Smooth muscle cell of the brain vasculature (primary cell): Measurements from ENCODE around the gene CD34.

Experiments
- DNase-seq: peaks from one replicate; pipeline ENCODE4 v3.0.0-alpha.2; 2012; ENCODE audit warnings: low read depth, low spot score

CD34 gene

DNA sequence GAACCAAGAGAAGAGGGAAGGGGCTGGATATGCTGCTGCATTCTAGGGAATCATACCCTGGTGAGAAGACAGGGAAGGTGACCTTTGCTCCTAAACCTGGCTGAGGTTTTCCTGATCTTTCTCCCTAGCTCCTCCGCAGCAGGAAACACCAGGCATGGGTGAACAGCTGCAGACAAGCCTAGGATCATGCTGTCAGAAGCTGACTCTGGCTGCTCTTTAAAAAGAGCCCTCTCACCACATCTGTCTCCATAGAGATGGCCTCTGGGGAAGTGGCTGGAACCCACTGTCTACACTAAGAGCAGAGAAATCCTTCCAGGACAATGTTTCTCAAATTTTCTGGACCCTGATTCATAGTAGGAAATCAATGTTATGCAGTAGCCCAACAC lies 57.6 kb downstream of the CD34 start:
- DNase-seq, result no peak

DNA sequence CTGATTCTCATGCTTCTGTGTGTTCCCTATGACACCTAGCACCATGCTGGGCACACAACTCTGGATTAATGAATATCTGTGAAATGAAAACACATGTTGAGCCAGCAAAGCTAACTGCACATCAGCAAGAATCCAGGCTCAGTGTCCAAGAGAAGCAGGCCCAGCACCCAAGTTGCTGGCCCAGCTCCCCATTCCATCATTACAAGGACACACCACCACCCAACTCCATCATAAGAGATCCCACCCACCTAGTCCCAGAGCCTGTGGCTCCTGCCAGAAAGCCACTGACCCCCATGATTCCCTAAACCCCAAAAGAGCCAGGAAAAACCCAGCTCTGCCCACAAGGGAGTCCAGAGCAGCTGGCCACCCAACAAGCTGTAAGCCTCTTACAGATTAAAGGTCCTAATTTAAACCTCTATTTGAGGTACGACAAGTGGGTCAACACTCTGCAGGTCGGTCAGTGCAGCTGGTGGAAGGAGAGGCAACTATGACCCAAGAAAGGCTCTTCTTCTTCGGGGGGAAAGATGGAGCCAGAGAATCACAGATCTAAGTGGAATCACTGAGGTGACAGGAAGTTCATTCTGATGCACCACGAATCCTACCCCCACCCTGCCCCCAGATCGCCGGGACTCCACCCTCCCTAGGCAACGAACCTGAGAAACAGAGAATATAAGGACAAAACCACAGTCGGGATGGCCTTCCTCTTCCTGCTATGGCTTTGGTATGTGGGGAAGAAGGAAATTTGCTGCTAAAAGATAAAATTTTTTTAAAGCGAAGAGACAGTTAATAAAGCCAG lies 58.2 kb downstream of the CD34 start:
- DNase-seq, result no peak

- no peak for DNase-seq
Measured at GRCh38 chr1:207851696-207852095, 59.2 kb downstream of the CD34 start.

DNA sequence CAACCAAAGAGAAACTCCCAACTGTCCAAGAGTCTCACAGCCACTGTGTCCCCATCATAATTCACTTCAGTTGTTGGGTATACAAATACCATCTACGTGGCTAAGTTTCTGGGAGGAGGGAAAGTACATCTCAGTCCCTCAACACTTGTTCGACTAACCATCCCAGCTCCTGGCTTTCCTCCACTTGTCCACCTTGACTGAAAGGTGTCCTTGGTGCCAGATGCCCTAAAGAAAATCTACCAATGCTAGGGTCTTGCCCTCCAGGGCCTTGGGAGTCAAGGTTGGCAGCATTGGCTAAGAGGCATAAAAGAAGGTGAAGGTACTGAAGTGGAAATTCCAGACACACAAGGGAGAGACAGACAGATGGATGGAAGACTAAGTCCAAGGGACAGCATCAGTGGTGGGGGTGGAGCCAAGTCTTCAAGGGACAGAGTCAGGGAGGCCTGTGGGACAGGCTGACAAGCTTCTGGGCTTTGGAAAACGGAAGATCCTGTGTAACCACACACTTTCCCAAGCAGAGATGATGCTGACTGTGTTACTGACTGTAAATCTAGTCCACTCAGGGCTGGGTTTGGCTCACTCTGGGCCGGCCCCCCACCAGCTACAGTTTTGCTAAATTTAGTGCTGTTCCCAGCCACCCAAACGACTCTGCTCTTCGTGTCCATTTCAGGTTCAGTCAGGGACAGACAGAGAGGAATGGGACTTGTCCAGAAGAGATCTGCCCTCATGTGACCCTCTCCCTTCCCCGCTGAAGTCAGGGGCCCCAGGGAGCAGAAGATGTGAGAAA lies 60.1 kb downstream of the CD34 start:
- DNase-seq, result no peak

- no peak for DNase-seq
Measured at GRCh38 chr1:207849646-207850045, 61.3 kb downstream of the CD34 start.

DNA sequence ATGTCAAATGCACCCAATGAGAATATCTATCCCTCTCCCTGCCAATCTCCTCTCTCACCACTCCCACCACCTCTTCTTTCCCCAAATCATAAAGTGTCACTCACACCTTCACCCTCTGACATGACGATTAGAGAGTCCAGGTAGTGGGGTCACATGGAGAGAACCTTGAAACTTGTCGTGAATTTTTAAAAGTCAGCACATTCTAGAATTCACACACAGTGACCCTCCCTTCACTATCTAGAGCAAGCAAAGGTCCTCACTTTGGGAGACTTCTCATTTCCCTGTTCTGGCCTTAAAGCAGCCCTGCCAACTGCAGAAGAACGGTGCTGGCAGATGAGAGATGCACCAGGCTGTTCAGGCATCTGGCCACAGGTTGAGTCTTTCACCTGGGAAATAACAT lies 61.9 kb downstream of the CD34 start:
- no peak for DNase-seq

DNA sequence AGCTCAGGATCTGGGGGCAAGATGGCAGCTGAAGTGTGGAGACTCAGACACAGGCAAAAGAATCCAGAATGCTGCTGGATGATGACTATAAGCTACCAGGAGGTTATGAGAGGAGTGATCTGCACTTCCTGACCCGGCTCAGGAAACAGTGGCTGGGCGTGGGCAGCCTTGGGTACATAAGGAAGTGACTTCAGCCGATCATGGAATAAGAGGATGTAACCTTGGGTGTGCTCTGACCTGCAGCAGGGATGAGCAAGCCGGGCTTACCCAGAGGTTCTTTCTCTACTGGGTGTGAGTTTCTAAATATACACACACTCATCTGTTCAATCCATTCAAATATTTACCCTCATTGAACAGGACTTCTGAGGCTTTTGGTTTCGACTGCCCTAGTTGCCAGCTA lies 62.7 kb downstream of the CD34 start:
- no peak for DNase-seq

DNA sequence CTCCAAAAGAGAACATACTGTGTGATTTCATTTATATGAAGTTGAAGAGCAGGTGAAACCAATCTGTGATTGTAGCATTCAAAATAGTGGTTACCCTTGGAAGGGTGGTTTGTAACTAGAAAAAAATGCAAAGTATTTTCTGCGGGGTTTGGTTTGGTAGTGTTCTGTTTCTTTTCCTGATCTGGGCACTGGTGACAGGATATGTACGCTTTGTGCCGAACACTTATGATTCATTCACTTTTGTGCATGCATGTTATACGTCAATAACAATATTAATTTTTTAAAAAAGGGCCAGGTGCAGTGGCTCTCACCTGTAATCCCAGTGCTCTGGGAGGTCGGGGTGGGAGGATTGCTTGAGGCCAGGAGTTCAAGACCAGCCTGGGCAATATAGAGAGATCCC lies 63.8 kb downstream of the CD34 start:
- no peak for DNase-seq

DNA sequence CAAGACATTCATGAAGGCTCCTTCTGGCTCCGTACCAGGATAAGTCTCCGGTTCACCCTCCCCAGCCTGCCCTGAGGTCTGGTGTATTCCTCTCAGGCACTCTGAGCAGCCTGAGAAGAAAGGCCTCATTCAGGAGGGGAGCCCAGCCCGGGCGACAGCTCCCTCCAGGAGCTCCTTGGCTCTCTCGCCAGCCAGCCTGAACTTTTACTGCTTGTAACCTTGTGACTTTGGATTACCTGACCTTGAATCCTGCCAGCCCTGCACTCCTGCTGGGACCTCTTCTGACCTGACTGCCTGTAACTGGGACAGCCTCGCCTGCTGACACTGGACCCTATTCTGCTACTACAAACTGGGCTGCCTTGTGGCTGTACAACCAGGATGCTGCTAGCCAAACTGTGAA lies 65.8 kb downstream of the CD34 start:
- DNase-seq, result no peak

DNA sequence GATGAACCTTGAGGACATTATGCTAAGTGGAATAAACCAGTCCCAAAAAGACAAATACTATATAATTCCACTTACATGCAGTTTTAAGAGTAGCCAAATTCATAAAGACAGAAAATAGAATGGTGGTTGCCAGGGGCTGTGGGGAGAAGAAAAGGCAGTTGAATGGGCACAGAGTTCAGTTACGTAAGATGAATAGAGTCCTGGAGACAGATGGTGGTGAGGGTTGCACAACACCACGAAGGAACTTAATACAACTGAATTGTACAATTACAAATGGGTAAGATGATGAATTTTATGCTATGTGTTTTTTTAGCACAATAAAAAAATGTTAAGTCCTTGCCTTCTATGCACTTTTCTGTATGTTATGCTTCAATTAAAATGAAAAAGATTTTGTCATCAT lies 66.6 kb downstream of the CD34 start:
- no peak for DNase-seq

DNA sequence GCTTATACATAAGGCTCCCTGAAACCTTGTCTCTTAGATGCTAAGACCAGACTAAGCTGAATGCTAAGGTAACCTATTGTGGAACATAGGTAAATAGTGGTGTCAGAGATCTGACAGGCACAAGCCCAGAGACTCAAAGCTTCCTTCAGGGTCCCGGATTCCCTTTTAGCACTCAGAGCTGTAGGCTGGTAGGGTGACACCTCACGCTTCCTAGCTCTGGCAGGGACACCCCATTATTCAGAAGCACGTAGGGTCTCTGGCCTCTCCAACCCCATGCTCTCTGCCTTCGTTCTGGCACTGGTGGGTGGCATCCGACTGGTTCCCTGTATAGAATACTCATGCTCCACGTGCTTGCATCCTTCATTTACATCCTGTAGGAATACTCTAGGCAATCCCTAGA lies 68.4 kb downstream of the CD34 start:
- no peak for DNase-seq

- DNase-seq, result no peak
Measured at GRCh38 chr1:207841901-207842300, 69.0 kb downstream of the CD34 start.

DNA sequence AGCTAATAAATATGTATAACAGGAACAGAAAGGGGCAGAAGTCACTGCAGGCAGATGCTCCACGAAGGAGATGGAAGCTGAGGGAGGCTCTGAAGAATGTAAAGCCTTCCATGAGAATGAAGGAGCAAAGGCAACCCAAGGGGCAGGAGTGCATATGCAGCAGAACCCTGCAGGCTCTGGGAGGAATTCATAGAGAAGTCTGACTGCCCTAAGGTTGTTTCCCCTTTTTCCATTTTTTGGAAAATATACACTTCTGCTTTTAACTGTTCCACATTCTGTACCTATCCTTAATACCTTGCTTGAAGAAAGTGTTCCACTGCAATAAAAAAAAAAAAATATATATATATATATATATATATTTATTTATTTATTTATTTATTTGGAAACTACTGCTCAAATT lies 69.6 kb downstream of the CD34 start:
- no peak for DNase-seq

DNA sequence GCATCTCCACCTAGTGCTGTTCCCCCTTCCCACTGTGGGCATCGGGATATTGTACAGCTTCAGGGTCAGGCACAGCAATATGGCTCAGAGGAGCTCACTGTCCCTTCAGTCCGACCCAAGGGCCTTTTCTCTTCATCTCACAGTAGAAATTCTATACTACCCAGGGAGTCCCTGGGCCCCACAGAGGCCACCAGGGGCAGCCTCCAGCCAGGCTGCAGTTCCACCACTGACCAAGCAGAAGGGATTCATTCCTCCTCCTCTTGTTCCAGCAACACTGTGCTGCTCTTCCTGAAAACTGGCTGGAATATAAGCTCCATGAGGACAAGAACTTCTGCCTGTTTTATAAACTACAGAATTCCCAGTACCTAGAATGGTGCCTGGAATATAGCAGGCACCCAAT lies 70.5 kb downstream of the CD34 start:
- DNase-seq, result no peak

GRCh38 chr1:207839083-207839413 lies 71.9 kb downstream of the CD34 start:
- no peak for DNase-seq

DNA sequence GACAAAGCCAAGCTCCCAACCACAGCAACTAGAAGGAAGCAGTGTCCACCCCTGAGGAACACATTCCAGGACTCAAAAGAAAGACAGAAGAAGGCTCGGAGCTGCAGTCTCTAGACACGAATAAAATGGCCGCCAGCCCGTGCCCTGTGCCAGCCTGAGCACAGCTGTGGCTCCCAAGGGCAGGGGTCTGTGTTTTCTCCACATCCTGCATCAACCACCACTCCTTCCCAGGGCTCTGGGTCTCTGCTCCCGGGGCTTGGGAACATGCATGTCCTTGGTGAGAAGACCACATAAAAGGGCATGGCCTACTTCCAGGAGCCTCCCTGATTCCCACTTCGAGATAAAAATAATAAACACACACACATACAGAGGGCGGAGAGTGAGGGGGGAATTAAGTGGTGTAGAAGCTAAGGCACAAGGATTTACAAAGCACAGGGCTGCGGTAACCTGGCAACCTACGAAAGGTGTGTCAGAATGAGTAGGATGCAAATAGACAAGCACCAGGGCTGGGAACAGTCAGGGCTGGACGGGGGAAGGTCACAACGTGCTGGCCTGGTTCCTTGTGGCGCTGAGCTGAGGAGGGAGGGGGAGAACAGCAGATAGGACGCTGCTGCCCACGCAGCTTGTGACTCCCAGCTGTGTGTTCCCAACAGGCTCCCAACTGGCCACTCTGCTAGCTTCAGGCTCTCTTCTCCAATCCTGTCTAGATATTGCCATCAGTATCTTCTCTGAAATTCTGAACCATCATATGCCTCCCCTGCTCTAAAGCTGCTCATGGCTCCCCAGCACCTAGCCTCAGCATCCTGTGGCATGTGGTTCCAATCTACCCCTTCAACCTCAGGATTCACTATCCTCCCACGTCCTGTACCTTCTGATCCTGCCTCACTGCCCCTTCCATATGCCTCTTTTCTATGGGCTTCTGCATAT lies 72.5 kb downstream of the CD34 start:
- DNase-seq, result no peak

- DNase-seq, result no peak
Measured at GRCh38 chr1:207837673-207838072, 73.3 kb downstream of the CD34 start.

- DNase-seq, result no peak
Measured at GRCh38 chr1:207836591-207837347, 74.2 kb downstream of the CD34 start.

DNA sequence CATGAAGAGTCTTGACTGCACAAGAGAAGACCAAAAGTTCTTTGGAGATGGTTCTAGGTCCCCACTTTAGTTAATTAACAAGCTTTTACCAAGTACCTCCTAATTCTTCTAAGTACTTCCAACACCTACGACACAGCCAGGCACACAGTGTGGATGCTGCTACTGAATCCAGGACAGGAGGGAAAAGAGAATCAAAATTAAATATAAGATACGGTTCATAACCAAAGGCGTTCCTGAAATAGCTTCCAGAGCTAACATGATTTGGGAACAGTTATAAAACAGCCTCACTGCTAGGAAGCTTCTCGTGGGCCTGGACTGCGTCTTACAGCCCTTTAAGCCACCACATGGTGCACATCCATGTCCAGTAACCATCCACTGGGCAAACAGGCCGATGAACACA lies 75.0 kb downstream of the CD34 start:
- DNase-seq, result no peak

DNA sequence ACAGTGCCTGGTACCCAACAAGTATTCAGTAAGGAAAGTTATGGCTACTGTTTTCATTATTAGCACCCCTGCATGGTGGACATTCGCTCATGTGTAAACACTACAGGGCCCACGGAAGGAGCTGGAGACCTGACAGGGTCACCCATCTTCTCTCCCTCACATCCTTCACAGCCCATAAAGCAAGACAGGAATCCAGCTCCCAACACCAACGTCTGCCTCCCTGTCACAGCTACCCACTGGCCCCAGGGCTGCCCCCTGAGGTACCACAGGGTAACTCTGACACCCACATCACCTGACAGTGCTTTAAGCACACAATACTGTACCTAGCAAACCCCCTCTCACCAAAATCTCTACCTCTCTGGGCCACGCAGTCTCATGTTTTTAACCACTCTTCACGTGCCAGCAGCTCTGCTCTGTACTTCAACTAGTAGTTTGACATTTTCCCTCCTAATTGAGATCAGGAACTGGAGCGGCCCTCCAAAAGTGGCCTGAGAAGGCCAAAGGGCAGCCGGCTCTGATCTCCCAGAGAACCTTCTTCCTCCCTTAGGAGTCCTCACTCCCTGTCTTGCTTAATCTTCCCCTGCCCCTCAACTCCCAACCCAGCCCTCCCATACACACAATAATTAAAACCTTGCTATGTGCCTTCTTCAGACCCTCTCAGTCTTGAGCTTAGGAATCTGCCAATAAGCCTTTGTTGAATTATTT lies 76.8 kb downstream of the CD34 start:
- no peak for DNase-seq

- DNase-seq, result no peak
Measured at GRCh38 chr1:207833381-207833780, 77.5 kb downstream of the CD34 start.
